Mammary epithelial cell (primary cell): Measurements from ENCODE around the gene PDIA6.

ENCODE experiments used
- EZH2 ChIP-seq: IDR thresholded peaks from 2 replicates; pipeline ENCODE4 v1.6.1; 2012; ENCODE audit warnings: low read length, inconsistent platforms, borderline replicate concordance
- TF ChIP-seq, protein P1 (sequence below), 2 donors: IDR thresholded peaks in 1 of 2; conservative IDR thresholded peaks in 1 of 2; 2 replicates each; pipeline ENCODE4 v1.5.1; 2011 to 2012; ENCODE audit warnings: inconsistent platforms in 2 of 2, low read length in 2 of 2, mild to moderate bottlenecking in 2 of 2, control low read depth in 1 of 2, low read depth in 1 of 2; ENCODE audit not compliant: insufficient read depth in 1 of 2; ENCODE audit errors: extremely low read depth in 1 of 2

DNA sequence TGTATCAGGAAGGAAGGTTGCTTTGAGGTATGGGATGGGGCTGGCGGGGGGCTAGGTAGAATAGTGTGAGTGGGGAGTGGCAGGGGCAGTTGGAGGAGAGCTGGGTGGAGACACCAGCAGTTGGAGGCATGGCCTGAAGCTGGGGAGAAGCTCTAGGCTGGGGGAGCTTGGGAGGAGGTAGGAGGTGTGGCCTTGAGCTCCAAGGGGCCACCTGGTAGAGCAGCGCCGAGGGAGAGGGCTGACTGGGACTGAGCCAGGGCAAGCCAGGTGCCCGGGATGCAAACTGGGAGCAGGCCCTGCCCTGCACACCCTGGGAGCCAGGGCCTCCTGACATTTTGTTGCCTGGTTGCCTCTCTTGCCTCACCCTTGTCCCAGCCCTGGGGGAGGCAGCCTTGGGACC lies 33.1 kb upstream of the PDIA6 start:
- TF ChIP-seq, protein P1, sequence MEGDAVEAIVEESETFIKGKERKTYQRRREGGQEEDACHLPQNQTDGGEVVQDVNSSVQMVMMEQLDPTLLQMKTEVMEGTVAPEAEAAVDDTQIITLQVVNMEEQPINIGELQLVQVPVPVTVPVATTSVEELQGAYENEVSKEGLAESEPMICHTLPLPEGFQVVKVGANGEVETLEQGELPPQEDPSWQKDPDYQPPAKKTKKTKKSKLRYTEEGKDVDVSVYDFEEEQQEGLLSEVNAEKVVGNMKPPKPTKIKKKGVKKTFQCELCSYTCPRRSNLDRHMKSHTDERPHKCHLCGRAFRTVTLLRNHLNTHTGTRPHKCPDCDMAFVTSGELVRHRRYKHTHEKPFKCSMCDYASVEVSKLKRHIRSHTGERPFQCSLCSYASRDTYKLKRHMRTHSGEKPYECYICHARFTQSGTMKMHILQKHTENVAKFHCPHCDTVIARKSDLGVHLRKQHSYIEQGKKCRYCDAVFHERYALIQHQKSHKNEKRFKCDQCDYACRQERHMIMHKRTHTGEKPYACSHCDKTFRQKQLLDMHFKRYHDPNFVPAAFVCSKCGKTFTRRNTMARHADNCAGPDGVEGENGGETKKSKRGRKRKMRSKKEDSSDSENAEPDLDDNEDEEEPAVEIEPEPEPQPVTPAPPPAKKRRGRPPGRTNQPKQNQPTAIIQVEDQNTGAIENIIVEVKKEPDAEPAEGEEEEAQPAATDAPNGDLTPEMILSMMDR (conservative IDR thresholded peaks at IDR 0.05 in 1 of 2, IDR thresholded peaks at IDR 0.05 in 1 of 2; ENCODE audit: extremely low read depth in 1 of 2, insufficient read depth in 1 of 2, low read depth in 1 of 2, low read length in 2 of 2), result no peak
- TF ChIP-seq EZH2, result no peak
